ENCODE data around the gene P3H1. TPM values are rescaled to one million over a fixed set of nuclear protein-coding genes. Genes with fewer than 3 reads are reported as not detected.

P3H1 gene
- total and polyA plus RNA-seq, 2 donors, result 27.3 to 68.1 TPM

GRCh38 chr1:42737986-42738677, 28.7 kb downstream of the P3H1 start:
- Histone ChIP-seq H3K36me3 (ENCODE audit: control insufficient read depth in 2 of 2, insufficient read depth in 2 of 2, low read length in 1 of 2) (no peaks in the 10 kb centered on the region), H3K9me3 (ENCODE audit: control insufficient read depth in 2 of 2, insufficient read depth in 1 of 2, low read length in 1 of 2) (no peaks in the 10 kb centered on the region), H3K4me1 (ENCODE audit: control insufficient read depth in 2 of 2, insufficient read depth in 2 of 2, low read length in 2 of 2) (peaks cover 0 to 14% of the 10 kb centered on the region in 2 donors), H3K27me3 (ENCODE audit: control insufficient read depth in 2 of 2, insufficient read depth in 1 of 2, low read length in 1 of 2) (no peaks in the 10 kb centered on the region), H3K27ac (ENCODE audit: low read depth in 1 of 2, low read length in 1 of 2) (no peak overlapping the region), H3K4me3 (ENCODE audit: low read length in 2 of 2) (no peak overlapping the region)
- DNase-seq (ENCODE audit: low read depth in 6 of 9, low spot score in 9 of 9), result no peak
- 97% methylated on average over 21 of the region's 21 CpGs for WGBS

GRCh38 chr1:42737257-42737656, 29.6 kb downstream of the P3H1 start:
- no peak overlapping the region for H3K4me3 ChIP-seq (ENCODE audit: low read length in 2 of 2)
- H3K4me1 ChIP-seq (ENCODE audit: control insufficient read depth in 2 of 2, insufficient read depth in 2 of 2, low read length in 2 of 2), result peaks cover 0 to 7% of the 10 kb centered on the region in 2 donors
- no peaks in the 10 kb centered on the region for H3K36me3 ChIP-seq (ENCODE audit: control insufficient read depth in 2 of 2, insufficient read depth in 2 of 2, low read length in 1 of 2)
- no peaks in the 10 kb centered on the region for H3K27me3 ChIP-seq (ENCODE audit: control insufficient read depth in 2 of 2, insufficient read depth in 1 of 2, low read length in 1 of 2)
- 2% methylated on average over 5 of the region's 5 CpGs for WGBS
- H3K9me3 ChIP-seq (ENCODE audit: control insufficient read depth in 2 of 2, insufficient read depth in 1 of 2, low read length in 1 of 2), result no peaks in the 10 kb centered on the region
- DNase-seq (ENCODE audit: low read depth in 6 of 9, low spot score in 9 of 9), result peak in 2 of 9 donors; percentile 15 to 30
- H3K27ac ChIP-seq (ENCODE audit: low read depth in 1 of 2, low read length in 1 of 2), result no peak overlapping the region

GRCh38 chr1:42736571-42737200, 30.1 kb downstream of the P3H1 start:
- H3K27me3 ChIP-seq (ENCODE audit: control insufficient read depth in 2 of 2, insufficient read depth in 1 of 2, low read length in 1 of 2), result no peaks in the 10 kb centered on the region
- WGBS, result 82% methylated on average over 8 of the region's 8 CpGs
- H3K4me3 ChIP-seq (ENCODE audit: low read length in 2 of 2), result no peak overlapping the region
- H3K27ac ChIP-seq (ENCODE audit: low read depth in 1 of 2, low read length in 1 of 2), result no peak overlapping the region
- H3K4me1 ChIP-seq (ENCODE audit: control insufficient read depth in 2 of 2, insufficient read depth in 2 of 2, low read length in 2 of 2), result peaks cover 0 to 5% of the 10 kb centered on the region in 2 donors
- no peak for DNase-seq (ENCODE audit: low read depth in 6 of 9, low spot score in 9 of 9)
- no peaks in the 10 kb centered on the region for H3K36me3 ChIP-seq (ENCODE audit: control insufficient read depth in 2 of 2, insufficient read depth in 2 of 2, low read length in 1 of 2)
- no peaks in the 10 kb centered on the region for H3K9me3 ChIP-seq (ENCODE audit: control insufficient read depth in 2 of 2, insufficient read depth in 1 of 2, low read length in 1 of 2)

- H3K27me3 ChIP-seq (ENCODE audit: control insufficient read depth in 2 of 2, insufficient read depth in 1 of 2, low read length in 1 of 2), result no peaks in the 10 kb centered on the region
- no peaks in the 10 kb centered on the region for H3K36me3 ChIP-seq (ENCODE audit: control insufficient read depth in 2 of 2, insufficient read depth in 2 of 2, low read length in 1 of 2)
- no peaks in the 10 kb centered on the region for H3K9me3 ChIP-seq (ENCODE audit: control insufficient read depth in 2 of 2, insufficient read depth in 1 of 2, low read length in 1 of 2)
- 80% methylated on average over 4 of the region's 4 CpGs for WGBS
- no peak overlapping the region for H3K4me3 ChIP-seq (ENCODE audit: low read length in 2 of 2)
- H3K27ac ChIP-seq (ENCODE audit: low read depth in 1 of 2, low read length in 1 of 2), result no peak overlapping the region
- H3K4me1 ChIP-seq (ENCODE audit: control insufficient read depth in 2 of 2, insufficient read depth in 2 of 2, low read length in 2 of 2), result peaks cover 0 to 5% of the 10 kb centered on the region in 2 donors
- DNase-seq (ENCODE audit: low read depth in 6 of 9, low spot score in 9 of 9), result no peak
Measured at GRCh38 chr1:42736152-42736551, 30.7 kb downstream of the P3H1 start.

GRCh38 chr1:42735477-42736105, 31.2 kb downstream of the P3H1 start:
- Histone ChIP-seq H3K9me3 (ENCODE audit: control insufficient read depth in 2 of 2, insufficient read depth in 1 of 2, low read length in 1 of 2) (no peaks in the 10 kb centered on the region), H3K4me3 (ENCODE audit: low read length in 2 of 2) (no peak overlapping the region), H3K27ac (ENCODE audit: low read depth in 1 of 2, low read length in 1 of 2) (no peak overlapping the region), H3K36me3 (ENCODE audit: control insufficient read depth in 2 of 2, insufficient read depth in 2 of 2, low read length in 1 of 2) (no peaks in the 10 kb centered on the region), H3K4me1 (ENCODE audit: control insufficient read depth in 2 of 2, insufficient read depth in 2 of 2, low read length in 2 of 2) (peaks cover 0 to 4% of the 10 kb centered on the region in 2 donors), H3K27me3 (ENCODE audit: control insufficient read depth in 2 of 2, insufficient read depth in 1 of 2, low read length in 1 of 2) (no peaks in the 10 kb centered on the region)
- no peak for DNase-seq (ENCODE audit: low read depth in 6 of 9, low spot score in 9 of 9)
- WGBS, result 95% methylated on average over 14 of the region's 14 CpGs

- 96% methylated on average over 11 of the region's 11 CpGs for WGBS
- no peak overlapping the region for H3K4me3 ChIP-seq (ENCODE audit: low read length in 2 of 2)
- H3K9me3 ChIP-seq (ENCODE audit: control insufficient read depth in 2 of 2, insufficient read depth in 1 of 2, low read length in 1 of 2), result no peaks in the 10 kb centered on the region
- no peaks in the 10 kb centered on the region for H3K27me3 ChIP-seq (ENCODE audit: control insufficient read depth in 2 of 2, insufficient read depth in 1 of 2, low read length in 1 of 2)
- H3K4me1 ChIP-seq (ENCODE audit: control insufficient read depth in 2 of 2, insufficient read depth in 2 of 2, low read length in 2 of 2), result peaks cover 0 to 3% of the 10 kb centered on the region in 2 donors
- no peak for DNase-seq (ENCODE audit: low read depth in 6 of 9, low spot score in 9 of 9)
- no peaks in the 10 kb centered on the region for H3K36me3 ChIP-seq (ENCODE audit: control insufficient read depth in 2 of 2, insufficient read depth in 2 of 2, low read length in 1 of 2)
- no peak overlapping the region for H3K27ac ChIP-seq (ENCODE audit: low read depth in 1 of 2, low read length in 1 of 2)
Measured at GRCh38 chr1:42735056-42735455, 31.8 kb downstream of the P3H1 start.

- Histone ChIP-seq H3K27ac (ENCODE audit: low read depth in 1 of 2, low read length in 1 of 2) (no peak overlapping the region), H3K4me3 (ENCODE audit: low read length in 2 of 2) (no peak overlapping the region), H3K27me3 (ENCODE audit: control insufficient read depth in 2 of 2, insufficient read depth in 1 of 2, low read length in 1 of 2) (no peaks in the 10 kb centered on the region), H3K9me3 (ENCODE audit: control insufficient read depth in 2 of 2, insufficient read depth in 1 of 2, low read length in 1 of 2) (no peaks in the 10 kb centered on the region), H3K36me3 (ENCODE audit: control insufficient read depth in 2 of 2, insufficient read depth in 2 of 2, low read length in 1 of 2) (no peaks in the 10 kb centered on the region), H3K4me1 (ENCODE audit: control insufficient read depth in 2 of 2, insufficient read depth in 2 of 2, low read length in 2 of 2) (peaks cover 0 to 3% of the 10 kb centered on the region in 2 donors)
- 93% methylated on average over 7 of the region's 7 CpGs for WGBS
- DNase-seq (ENCODE audit: low read depth in 6 of 9, low spot score in 9 of 9), result no peak
Measured at GRCh38 chr1:42734201-42735035, 32.4 kb downstream of the P3H1 start.

GRCh38 chr1:42733415-42734200, 33.2 kb downstream of the P3H1 start:
- Histone ChIP-seq H3K36me3 (ENCODE audit: control insufficient read depth in 2 of 2, insufficient read depth in 2 of 2, low read length in 1 of 2) (no peaks in the 10 kb centered on the region), H3K9me3 (ENCODE audit: control insufficient read depth in 2 of 2, insufficient read depth in 1 of 2, low read length in 1 of 2) (no peaks in the 10 kb centered on the region), H3K27ac (ENCODE audit: low read depth in 1 of 2, low read length in 1 of 2) (no peak overlapping the region), H3K27me3 (ENCODE audit: control insufficient read depth in 2 of 2, insufficient read depth in 1 of 2, low read length in 1 of 2) (no peaks in the 10 kb centered on the region), H3K4me1 (ENCODE audit: control insufficient read depth in 2 of 2, insufficient read depth in 2 of 2, low read length in 2 of 2) (peaks cover 0 to 3% of the 10 kb centered on the region in 2 donors), H3K4me3 (ENCODE audit: low read length in 2 of 2) (no peak overlapping the region)
- no peak for DNase-seq (ENCODE audit: low read depth in 6 of 9, low spot score in 9 of 9)
- 95% methylated on average over 12 of the region's 12 CpGs for WGBS
